Activated CD4-positive, alpha-beta T cell treated with anti-CD3 and anti-CD28 coated beads for 24 hours (primary cell): ENCODE data around the gene ABCC5.

Experiments
- DNase-seq, 2 donors: peaks; one replicate each; pipeline ENCODE4 v3.0.0-alpha.2; 2020; ENCODE audit warnings: low read depth in 2 of 2

The ABCC5 gene

GRCh38 chr3:183975981-183976662 is 41.6 kb downstream of the ABCC5 start:
- DNase-seq, result no peak

DNA sequence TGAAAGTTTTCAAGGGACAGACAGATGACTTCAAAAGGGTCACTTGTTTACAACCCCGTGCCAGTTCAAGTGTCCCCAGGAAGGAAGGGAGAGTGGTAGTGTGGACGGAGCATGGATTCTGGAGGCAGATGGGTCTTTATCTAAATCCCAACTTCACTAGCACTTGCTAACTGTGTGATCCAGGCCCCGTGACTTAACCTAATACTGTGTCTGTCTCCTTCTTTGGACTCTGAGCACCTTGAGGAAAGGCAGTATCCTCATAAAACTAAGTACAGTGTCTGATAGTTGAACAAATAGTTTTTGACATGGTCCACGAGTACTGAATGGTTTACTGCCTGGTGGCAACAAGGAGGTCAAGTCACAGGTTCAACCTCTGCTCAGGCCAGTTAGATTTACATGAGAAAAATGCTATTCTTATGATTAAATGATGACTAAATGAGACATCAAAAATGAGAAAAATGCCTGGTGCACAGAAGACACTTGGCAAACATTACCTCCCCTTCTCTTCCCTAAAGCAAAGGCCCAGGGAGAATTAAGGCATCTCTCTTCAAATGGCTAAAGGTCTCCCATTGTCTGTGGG is 48.9 kb downstream of the ABCC5 start:
- no peak for DNase-seq

- DNase-seq, result no peak
Observed at GRCh38 chr3:183967693-183968092, 50.0 kb downstream of the ABCC5 start.

DNA sequence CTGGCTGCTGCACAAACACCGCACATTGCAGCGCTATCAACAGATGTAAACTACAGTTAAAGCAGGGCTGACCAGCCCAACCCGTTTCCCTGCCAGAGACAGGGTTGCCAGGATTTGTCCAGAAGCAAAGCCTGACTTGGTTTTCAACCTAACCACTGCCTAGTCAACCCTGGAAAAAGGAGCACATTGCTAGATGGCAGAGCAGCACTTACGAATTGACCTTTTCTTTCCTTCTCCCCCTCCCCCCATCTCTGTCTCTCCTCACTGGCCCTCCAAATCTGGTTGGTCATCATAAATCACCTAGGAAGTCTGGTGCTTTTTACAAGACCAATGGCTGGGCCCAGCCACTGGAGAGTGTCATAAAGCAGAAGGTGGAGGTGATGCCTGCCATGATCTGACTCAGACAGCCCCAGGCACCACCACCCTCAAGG is 51.3 kb downstream of the ABCC5 start:
- no peak for DNase-seq

DNA sequence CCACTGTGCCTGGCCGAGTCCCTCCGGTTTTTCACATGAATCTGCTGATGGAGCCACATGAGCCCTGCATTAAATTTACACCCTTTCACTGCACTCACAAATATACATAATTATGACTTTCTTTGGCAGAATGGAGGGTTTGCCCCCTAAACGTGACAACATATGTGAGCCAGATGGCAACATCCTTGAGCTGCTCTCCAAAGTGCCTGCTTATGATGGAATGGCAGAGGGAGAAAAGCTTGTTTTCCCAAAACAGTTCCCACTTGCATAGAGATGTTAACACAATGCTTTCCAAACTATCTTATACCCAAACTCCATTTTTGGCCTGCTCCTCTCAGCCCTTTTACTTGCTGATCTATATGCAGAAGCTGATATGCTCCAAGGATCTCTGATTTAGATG is 54.9 kb downstream of the ABCC5 start:
- DNase-seq, result no peak

GRCh38 chr3:183959214-183959613 is 58.5 kb downstream of the ABCC5 start:
- no peak for DNase-seq

DNA sequence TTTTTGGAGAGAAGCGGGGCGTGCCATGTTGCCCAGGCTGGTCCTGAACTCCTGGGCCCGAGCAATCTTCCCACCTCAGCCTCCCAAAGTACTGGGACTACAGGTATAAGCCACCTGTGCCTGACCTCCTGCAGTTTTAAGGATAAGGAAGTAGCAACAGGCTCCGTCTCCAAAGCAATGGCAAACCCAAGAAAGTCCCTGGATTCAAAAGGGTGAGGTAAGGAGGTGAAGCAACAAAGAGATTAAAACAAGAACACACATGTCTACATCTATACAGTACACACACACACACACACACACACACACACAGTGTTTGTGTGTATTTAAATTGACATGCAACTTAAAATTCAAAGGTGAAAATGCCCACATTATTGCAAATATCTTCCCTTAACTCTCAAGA is 58.9 kb downstream of the ABCC5 start:
- no peak for DNase-seq

- no peak for DNase-seq
Observed at GRCh38 chr3:183958226-183958625, 59.5 kb downstream of the ABCC5 start.

DNA sequence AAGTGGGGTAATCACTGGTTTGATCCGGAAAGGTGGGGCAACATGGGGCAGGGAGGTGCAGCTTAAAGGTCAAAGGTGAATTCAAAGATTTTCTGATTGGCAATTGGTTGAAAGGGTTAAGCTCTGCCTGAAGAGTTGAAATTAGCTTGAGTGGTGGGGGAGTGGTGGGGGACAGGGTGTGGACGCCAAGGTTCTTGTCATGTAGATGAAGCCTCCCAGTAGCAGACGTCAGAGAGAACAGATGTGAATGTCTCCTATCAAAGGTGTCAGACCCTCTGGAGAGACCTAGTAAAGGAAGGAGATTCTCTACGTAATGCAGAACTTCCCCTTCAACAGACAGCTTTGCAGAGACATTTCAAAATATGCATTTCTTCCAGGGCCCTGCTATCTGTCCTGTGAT is 62.8 kb downstream of the ABCC5 start:
- DNase-seq, result no peak

DNA sequence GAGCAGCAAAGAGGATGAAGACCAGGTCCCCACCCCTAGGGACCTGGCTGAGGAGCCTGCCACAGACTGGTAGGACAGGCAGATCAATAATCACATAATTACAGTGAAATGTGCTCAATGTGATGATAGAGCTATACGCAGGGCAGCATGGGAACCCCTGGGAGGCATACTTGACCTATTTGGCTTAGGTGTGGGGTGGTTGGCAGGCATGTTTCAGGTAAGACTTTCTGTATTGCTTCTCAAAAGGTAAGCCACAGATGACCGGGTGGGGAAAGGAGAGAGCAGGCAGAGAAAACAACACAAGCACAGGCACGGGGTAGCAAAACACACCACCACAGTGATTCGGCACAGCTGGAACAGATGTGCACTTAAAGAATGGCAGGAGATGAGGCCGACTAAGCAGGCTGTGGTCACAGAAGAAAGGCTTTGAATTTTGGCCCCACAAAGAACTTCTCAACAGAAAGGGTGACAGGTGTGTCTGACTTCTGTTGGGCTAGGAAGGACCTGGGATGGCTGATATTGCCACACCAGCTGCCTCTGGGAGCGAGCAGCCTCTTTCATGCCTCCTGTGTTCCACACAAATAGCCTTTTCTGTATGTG is 64.1 kb downstream of the ABCC5 start:
- DNase-seq, result no peak

DNA sequence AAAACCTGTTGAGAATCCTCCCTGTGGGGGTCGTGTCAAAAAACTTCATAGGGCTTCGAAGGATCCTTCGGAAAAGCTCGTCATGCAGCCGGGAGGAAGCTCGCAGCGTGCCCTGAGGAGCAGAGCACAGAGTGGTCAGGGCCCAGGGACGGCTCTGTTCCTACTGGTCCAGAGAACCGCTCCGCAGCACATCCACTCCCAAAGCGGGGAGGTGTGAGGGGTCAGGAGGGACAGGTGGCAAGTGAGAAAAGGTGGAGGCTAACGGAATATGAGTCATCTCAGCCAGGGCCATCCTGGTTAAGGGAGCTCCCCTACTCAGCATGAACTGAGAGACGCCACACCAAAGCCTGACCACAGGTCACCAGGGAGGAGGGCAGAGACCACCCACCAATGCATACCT is 66.2 kb downstream of the ABCC5 start:
- no peak for DNase-seq

- DNase-seq, result no peak
Observed at GRCh38 chr3:183949690-183950089, 68.0 kb downstream of the ABCC5 start.

DNA sequence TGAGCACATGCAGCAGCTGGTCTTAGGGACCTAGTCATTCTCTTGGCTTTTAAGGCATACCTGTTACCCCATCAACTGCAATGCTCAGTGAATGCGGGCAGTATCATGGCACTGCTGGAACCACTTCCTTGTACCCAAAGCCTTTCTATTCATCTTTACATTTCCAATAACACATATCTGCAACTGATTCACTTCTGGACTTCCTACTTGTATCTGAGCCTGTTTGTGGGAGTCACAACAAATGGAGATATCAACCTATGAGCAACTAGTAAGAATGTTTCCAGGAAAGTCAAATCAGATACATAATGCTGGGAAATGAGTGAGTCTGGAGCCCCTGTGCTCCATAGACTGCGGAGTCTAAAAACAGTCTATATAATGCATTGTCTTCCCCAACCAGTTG is 71.6 kb downstream of the ABCC5 start:
- DNase-seq, result no peak

DNA sequence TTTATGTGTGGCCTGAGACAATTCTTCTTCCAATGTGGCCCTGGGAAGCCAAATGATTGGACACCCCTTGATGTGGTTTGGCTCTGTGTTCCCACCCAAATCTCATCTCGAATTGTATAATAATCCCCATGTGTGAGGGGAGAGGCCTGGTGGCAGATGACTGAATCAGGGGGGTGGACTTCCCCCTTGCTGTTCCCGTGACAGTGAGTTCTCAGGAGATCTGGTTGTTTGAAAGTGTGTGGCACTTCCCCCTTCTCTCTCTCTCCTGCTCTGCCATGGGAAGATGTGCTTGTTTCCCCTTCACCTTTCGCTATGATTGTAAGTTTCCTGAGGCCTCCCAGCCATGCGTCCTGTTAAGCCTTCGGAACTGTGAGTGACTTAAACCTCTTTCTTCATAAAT is 72.9 kb downstream of the ABCC5 start:
- no peak for DNase-seq

- DNase-seq, result no peak
Observed at GRCh38 chr3:183943739-183944138, 73.9 kb downstream of the ABCC5 start.

DNA sequence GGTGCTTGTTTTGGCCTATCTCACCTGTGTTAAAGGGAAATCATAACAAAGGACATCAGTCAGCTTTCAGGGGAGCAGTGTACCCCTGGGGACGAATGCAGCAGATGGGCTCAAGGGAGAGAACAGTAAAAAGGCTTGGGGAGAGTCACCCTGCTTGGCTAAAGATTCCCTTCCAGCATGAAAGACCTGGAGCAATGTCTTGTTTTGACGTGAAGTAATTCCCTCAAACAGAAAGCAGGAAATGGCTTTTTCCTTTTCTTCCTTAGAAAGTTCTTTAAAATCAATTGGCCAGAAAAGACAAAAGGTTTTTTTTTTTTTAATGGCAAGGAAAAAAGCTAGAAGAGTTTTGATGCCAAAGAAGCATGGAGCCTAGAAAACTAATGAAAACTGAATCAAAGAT is 76.5 kb downstream of the ABCC5 start:
- no peak for DNase-seq

GRCh38 chr3:183937601-183938286 is 79.9 kb downstream of the ABCC5 start:
- DNase-seq, result no peak

DNA sequence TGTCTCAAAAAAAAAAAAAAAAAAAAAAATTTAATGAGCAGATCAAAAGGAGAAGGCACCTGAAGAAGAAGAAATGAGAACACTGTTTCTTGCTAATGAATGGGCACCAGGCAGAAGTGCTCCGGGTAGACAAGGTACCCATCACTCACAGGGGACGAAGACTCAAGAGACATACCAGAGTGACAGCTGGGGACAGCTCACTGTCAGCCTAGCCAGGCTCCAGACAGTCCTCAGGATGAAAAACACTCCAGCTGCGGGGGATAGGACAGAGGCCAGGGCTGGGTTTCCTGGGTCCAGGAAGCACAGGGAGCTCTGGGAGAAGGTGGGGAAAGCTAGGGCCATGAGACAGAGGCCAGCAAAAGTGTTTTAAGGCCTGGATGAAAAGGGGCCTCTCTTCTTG is 84.5 kb downstream of the ABCC5 start:
- DNase-seq, result no peak

GRCh38 chr3:183931881-183932280 is 85.8 kb downstream of the ABCC5 start:
- DNase-seq, result no peak

DNA sequence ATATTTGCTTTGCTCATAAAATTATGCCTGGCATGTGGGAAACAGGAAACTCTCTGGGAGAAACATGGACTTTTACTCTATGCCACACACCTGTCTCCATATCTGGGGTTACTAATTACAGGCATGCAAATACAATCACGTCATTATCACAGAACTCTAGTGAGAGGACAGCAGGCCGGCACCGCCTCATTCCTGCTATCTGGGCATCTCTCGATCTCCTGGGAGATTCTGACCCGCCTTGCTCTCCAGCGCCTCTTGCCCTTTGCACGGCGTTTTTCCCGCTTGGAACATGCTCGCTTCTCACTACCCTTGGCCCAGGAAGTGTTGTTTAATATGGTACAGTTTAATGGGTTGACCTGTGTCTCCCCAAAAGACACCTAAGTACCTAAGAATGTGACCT is 87.6 kb downstream of the ABCC5 start:
- DNase-seq, result no peak

DNA sequence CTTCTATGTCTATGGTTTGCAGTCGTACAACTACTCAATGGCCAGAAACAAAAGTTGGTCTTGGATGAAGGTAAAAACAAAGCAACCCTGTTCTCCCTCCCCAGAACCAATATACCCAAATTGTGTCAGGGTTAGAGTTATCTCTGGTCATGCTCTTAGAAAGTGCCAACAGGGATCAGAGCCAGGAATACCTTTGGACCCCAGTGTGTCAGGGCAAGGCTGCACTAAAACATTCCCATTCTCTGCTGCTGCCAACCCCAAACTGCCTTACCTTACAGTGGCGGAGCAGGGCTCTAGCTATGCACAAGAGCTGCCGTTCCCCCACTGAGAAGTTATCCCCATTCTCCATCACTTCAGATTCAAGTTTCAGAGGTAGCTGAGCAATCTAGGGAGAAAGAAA is 90.6 kb downstream of the ABCC5 start:
- DNase-seq, result no peak

- DNase-seq, result no peak
Observed at GRCh38 chr3:183924956-183925355, 92.7 kb downstream of the ABCC5 start.

DNA sequence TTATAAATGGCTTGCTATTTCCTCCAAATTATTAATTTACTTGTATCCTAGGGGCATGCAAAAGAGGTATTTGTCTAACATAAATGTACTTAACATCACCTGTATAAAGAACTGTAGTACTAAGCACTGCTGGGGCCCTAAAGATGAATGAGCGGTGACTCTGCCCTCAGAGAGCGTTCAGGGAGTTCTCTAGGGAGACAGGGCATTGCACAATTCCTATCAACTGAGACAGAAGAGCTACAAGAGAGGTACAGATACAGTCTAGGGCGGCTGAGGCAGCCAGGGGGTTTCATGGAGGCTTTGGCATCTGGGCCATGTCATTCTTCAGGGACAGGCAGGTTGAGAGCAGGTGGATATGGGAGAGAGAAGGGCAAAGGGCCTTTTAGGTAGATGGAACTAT is 93.1 kb downstream of the ABCC5 start:
- DNase-seq, result no peak
